ENCODE results near the gene TMEM132A.
"Not testable (repeated sequence)": the region's sequence is repeated elsewhere in the genome, so short reads cannot be mapped to it uniquely, and the experiment has no call there.

TMEM132A gene

DNA sequence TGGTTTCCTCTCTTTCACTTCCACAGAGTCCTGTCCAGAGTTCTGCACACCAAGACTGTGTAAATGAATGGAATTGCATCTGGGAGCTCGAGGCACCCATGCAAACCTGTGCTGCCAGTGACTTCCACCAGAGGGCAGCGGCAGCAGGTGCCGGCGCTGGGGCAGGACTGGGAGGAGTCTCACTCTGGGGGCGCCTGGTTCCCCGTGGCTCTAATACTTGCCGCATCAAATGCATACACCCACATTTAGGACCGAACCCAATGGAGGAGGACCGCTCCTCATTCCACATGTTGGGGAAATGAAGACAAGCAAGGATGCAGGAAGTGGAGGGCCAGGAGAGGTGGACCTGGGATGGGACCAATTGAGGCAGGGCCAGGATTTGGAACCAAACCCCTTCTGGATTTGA, 46.1 kb downstream of the TMEM132A start:
- H3K4me3 ChIP-seq (ENCODE audit: low read depth, low read length), result no peak overlapping the region

DNA sequence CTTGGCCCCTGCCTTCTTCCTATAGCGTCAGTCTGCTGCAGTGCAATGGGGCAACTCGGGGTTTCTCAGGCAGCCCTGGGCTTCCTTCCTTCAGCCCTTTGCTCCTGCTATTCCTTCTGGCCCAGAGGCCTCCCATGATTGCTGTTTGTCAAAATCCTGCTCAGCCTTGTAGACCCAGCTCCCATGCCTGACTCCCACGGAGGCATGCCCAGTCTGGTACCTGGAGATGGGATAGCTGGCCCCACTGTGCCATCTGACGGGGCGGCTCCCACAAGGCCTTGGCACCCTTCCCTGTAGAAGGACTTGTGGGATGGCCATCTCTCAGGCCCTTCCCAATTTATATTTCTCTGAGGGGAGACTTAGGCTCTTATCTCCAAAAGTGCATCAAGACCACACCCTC, 46.6 kb downstream of the TMEM132A start:
- TF ChIP-seq, protein P1, sequence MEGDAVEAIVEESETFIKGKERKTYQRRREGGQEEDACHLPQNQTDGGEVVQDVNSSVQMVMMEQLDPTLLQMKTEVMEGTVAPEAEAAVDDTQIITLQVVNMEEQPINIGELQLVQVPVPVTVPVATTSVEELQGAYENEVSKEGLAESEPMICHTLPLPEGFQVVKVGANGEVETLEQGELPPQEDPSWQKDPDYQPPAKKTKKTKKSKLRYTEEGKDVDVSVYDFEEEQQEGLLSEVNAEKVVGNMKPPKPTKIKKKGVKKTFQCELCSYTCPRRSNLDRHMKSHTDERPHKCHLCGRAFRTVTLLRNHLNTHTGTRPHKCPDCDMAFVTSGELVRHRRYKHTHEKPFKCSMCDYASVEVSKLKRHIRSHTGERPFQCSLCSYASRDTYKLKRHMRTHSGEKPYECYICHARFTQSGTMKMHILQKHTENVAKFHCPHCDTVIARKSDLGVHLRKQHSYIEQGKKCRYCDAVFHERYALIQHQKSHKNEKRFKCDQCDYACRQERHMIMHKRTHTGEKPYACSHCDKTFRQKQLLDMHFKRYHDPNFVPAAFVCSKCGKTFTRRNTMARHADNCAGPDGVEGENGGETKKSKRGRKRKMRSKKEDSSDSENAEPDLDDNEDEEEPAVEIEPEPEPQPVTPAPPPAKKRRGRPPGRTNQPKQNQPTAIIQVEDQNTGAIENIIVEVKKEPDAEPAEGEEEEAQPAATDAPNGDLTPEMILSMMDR (conservative IDR thresholded peaks at IDR 0.05; ENCODE audit: low read depth, low read length), result no peak
- H3K4me3 ChIP-seq (ENCODE audit: low read depth, low read length), result no peak overlapping the region
- DNase-seq (ENCODE audit: low read depth), result no peak

More for the DNA sequence above, 46.1 kb downstream of the TMEM132A start:
- TF ChIP-seq, protein P1 (conservative IDR thresholded peaks at IDR 0.05; ENCODE audit: low read depth, low read length), result peak; percentile 96
- DNase-seq (ENCODE audit: low read depth), result peak; percentile 65

DNA sequence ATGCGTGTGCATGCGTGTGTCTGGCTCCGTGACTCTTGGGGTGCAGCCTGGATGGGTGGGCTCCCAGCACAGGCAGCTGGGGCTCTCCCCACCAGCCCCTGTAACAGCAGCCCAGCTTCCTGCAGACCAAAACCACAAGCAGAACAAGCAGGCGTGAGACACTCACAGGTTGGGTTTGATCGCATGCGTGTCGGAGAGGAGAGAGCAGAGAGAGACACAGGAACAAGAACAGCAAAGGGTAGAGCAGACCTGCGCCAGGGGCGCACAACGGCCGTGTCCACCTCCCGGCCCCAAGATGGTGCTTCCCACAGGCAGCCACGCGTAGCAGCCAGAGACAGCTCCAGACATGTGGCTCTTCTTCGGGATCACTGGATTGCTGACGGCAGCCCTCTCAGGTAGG, 47.3 kb downstream of the TMEM132A start, which contains the start of gene CD6:
Gene CD6, plus strand, starts transcription at position 161 of the 400 bp plus-strand sequence. Its CDS starts 186 bp downstream, at position 347.
- TF ChIP-seq, protein P1 (conservative IDR thresholded peaks at IDR 0.05; ENCODE audit: low read depth, low read length), result no peak
- H3K4me3 ChIP-seq (ENCODE audit: low read depth, low read length), result no peak within 1 kb of the TSS

DNA sequence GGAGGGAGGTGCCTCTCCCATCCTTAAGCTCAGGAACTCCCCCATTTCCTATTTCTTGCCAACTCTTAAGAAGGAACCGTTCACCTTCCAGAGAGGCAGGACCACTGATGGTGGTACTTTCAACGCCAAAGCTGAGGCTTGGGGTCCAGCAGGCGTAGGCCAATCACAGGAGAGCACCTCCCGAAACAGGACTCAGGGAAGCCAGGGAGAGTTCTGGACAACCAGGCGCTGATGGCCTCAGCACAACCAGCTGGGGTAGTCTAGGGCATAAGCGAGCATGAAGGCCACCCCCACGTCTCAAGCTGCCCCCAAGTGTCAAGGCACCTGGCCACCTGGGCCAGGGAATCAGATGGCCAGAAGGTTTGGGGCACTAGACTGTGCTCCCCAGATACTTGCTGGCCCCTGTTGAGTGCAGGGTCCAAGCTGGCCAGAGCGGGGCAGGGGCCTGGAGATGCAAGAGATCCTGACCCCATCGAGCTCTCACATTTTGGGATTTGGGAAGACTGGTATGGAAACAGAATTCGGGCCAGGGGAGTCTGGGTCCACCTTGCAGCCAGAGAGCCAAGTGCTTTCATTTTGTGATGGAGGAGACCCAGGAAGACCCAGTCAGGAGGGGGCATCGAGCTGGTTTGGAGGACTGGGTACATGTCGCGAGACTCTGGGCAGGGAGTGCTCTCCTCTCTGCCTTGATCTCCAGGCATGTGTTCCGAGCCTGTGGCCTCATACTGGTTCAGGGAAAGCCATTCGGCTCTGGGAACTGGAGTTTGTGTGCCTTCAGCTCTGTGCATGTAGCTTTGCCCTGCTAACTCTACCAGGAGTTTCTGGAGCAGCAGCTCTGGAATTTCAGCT, 48.1 kb downstream of the TMEM132A start:
- TF ChIP-seq, protein P1 (conservative IDR thresholded peaks at IDR 0.05; ENCODE audit: low read depth, low read length), result no peak
- no peak for DNase-seq (ENCODE audit: low read depth)
- no peak overlapping the region for H3K4me3 ChIP-seq (ENCODE audit: low read depth, low read length)

More for the DNA sequence above, 47.3 kb downstream of the TMEM132A start, which contains the start of gene CD6:
- no peak for DNase-seq (ENCODE audit: low read depth)

DNA sequence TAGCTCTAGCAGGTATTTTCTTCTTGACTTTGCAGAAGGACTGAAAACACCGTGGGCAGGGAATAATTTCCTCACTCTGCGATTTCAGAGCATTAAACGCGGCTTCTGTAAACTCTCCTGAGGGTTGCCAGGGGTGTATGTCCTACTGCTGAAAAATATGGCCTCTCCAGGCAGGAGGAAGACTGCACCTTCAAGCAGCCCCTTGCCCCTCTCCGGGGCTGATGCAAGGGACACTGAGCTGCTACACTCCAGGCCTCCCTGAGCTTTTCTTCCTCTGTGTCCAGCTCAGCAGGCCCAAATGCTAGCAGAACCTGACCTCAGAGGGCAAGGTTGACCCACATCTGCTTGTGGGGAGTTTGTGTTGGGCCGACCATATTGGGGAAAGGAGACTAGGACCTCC, 49.4 kb downstream of the TMEM132A start:
- TF ChIP-seq, protein P1 (conservative IDR thresholded peaks at IDR 0.05; ENCODE audit: low read depth, low read length), result no peak
- H3K4me3 ChIP-seq (ENCODE audit: low read depth, low read length), result no peak overlapping the region
- no peak for DNase-seq (ENCODE audit: low read depth)

DNA sequence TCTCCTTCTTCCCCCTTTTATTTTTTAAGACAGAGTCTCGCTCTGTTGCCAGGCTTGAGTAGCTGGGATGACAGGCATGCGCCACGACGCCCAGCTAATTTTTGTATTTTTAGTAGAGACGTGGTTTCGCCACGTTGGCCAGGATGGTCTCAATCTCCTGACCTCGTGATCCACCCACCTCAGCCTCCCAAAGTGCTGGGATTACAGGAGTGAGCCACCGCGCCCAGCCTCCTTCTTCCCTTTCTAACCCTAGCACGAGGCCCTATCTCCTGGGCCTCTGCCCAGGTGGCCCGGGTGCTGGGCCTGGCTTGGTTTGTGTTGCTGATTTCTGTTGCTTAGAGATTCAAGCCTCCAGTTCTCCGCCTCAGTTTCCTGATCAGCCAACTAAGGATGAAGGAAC, 50.1 kb downstream of the TMEM132A start:
- DNase-seq (ENCODE audit: low read depth); H3K4me3 ChIP-seq (ENCODE audit: low read depth, low read length): not testable (repeated sequence)

DNA sequence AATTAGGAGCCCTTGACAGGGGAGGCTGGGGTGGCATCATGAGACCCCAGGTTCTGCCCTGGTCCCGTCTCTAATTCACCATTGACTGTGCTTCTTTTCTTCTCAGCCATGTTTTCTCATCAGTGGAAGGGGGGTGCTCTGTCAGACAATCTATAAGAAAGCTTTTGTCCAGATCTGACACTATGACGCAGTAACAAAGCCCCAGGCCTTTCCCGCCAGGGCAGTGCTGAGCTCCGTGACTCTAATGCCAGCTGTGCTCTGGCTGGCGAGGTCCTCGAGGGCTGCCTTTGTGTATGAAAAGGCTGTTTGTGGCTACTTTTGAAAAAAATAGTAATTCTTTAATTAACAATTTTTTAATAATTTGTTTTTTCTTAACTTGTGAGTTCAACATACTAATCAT, 50.5 kb downstream of the TMEM132A start:
- no peak for DNase-seq (ENCODE audit: low read depth)
- TF ChIP-seq, protein P1 (conservative IDR thresholded peaks at IDR 0.05; ENCODE audit: low read depth, low read length), result no peak
- H3K4me3 ChIP-seq (ENCODE audit: low read depth, low read length), result no peak overlapping the region

Measured in choroid plexus epithelial cell (primary cell).